ENCODE data around the gene UFL1. TPM values are rescaled to one million over a fixed set of nuclear protein-coding genes. Genes with fewer than 3 reads are reported as not detected.

Gene UFL1
- total RNA-seq, 3 donors from 2014 or later = 21.5 to 24.9 (median 24.3) TPM

DNA sequence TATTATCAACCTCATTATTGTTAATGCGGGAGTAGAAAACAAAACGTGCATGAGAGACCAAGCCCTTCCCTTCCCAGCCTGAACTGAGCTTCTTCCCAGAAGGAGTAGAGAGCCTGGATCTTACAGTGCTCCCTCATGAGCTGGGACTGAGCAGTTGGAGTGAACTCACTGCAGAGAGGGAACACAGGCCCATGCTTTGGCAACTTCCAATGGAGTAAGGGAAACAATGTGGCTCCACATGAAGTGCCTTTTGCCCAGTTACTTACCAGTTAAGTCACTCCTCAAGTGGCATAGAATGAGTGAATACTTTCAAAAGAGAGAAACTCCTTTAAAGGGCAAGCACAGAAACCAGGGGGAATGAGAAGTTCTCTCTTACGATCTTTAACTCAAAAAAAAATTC is 53.8 kb downstream of the UFL1 start:
- Histone ChIP-seq H3K4me1 (ENCODE audit: low read depth) (no peaks in the 10 kb centered on the region), H3K9me3 (peaks cover 8% of the 10 kb centered on the region), H3K36me3 (ENCODE audit: low read depth) (no peaks in the 10 kb centered on the region), H3K4me3 (no peak overlapping the region)
- DNase-seq = no peak
- no peak for ATAC-seq
- TF ChIP-seq, protein P1, sequence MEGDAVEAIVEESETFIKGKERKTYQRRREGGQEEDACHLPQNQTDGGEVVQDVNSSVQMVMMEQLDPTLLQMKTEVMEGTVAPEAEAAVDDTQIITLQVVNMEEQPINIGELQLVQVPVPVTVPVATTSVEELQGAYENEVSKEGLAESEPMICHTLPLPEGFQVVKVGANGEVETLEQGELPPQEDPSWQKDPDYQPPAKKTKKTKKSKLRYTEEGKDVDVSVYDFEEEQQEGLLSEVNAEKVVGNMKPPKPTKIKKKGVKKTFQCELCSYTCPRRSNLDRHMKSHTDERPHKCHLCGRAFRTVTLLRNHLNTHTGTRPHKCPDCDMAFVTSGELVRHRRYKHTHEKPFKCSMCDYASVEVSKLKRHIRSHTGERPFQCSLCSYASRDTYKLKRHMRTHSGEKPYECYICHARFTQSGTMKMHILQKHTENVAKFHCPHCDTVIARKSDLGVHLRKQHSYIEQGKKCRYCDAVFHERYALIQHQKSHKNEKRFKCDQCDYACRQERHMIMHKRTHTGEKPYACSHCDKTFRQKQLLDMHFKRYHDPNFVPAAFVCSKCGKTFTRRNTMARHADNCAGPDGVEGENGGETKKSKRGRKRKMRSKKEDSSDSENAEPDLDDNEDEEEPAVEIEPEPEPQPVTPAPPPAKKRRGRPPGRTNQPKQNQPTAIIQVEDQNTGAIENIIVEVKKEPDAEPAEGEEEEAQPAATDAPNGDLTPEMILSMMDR (IDR thresholded peaks at IDR 0.05) = no peak
- intact Hi-C loops (cut with DNase I, micrococcal nuclease) = no loop called here

DNA sequence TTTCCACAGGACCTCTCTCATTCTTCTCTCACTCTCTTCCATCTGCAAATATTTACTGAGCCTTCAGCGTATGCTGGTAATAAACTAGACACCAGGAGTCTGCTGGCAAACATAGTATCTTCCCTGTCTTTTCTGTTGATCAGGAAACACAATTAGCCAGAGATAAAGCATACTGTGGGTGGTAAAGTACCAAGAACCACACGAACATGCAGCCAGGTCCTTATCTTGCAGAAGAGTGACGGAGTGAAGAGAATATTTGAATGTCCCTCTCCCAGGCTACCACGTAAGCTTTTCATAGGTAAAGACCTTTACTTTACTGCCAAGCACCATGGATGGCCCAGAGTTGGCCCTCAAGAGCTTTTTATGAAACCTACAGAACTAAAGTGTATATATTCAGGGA is 54.6 kb downstream of the UFL1 start:
- Histone ChIP-seq H3K9me3 (peaks cover 1% of the 10 kb centered on the region), H3K36me3 (ENCODE audit: low read depth) (no peaks in the 10 kb centered on the region), H3K4me1 (ENCODE audit: low read depth) (no peaks in the 10 kb centered on the region), H3K4me3 (no peak overlapping the region)
- TF ChIP-seq, protein P1 (IDR thresholded peaks at IDR 0.05) = no peak
- DNase-seq (no peak), ATAC-seq (no peak)
- intact Hi-C loops (cut with DNase I, micrococcal nuclease) = no loop called here

DNA sequence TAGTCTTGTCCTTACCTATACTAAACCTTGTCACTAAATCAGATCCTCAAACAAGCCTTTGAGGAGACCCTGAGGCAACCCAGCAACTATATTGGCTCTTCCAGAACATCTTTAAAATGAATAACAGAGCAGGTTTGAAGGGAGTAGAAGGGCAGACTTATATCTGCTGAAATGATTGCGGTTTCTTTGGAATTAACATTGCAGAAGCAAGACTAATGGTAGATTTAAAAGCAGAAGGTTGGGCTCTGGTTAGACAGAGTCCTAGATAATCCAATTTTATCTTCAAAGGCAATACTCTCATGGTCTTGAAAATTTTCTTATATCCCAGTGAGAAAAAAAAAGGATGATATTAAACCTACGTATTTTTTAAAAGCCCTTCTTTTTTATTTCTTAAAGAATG is 60.4 kb downstream of the UFL1 start:
- no peak for ATAC-seq
- no peak for DNase-seq
- Histone ChIP-seq H3K4me1 (ENCODE audit: low read depth) (no peaks in the 10 kb centered on the region), H3K4me3 (no peak overlapping the region), H3K36me3 (ENCODE audit: low read depth) (no peaks in the 10 kb centered on the region), H3K9me3 (no peaks in the 10 kb centered on the region)
- TF ChIP-seq, protein P1 (IDR thresholded peaks at IDR 0.05) = no peak
- intact Hi-C loops (cut with DNase I, micrococcal nuclease) = no loop called here

DNA sequence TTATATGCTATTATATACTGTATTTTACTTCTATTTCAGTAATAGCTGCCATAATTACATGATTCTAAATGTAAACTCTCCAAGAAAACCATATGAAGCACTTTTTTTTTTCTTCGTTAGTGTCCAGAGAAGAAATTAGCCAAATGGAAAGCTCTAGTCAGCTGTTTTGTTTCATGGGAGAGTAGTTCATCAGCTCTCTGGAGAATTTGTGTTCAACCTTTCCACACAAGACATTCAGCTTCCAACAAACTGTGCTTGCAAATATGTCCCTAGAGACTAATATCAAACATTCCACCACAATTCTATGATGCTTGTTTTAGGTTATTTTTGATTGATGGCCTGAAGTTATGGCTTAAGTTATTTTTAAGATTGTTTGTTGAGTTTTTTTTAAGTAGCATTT is 60.8 kb downstream of the UFL1 start:
- H3K9me3 ChIP-seq = no peaks in the 10 kb centered on the region
- intact Hi-C loops (cut with DNase I, micrococcal nuclease) = no loop called here
- H3K36me3 ChIP-seq (ENCODE audit: low read depth) = no peaks in the 10 kb centered on the region
- H3K4me1 ChIP-seq (ENCODE audit: low read depth) = no peaks in the 10 kb centered on the region
- no peak overlapping the region for H3K4me3 ChIP-seq
- DNase-seq (no peak), ATAC-seq (no peak)
- TF ChIP-seq, protein P1 (IDR thresholded peaks at IDR 0.05) = no peak

DNA sequence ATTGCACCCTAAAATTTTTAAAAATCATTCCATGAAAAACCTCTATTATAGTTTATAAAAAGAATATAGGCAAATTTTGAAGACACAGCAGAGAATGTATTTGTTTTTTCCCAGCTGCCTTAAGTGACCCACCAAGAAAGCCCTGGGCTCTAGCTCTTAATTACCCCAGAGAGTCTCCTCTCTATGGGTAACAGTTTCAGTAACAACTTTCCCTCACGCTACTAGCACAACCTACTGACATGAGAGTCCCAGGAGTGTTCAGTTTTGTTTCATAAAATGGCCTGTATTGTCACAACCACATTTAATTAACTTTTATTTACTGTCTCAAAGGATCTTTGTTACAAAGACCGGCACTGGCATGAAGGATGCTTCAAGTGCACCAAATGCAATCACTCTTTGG is 82.8 kb downstream of the UFL1 start:
- intact Hi-C loops (cut with DNase I, micrococcal nuclease) = no loop called here
- no peak for ATAC-seq
- no peak for DNase-seq
- no peaks in the 10 kb centered on the region for H3K4me1 ChIP-seq (ENCODE audit: low read depth)
- no peaks in the 10 kb centered on the region for H3K36me3 ChIP-seq (ENCODE audit: low read depth)
- TF ChIP-seq, protein P1 (IDR thresholded peaks at IDR 0.05) = no peak
- H3K9me3 ChIP-seq = no peaks in the 10 kb centered on the region
- H3K4me3 ChIP-seq = no peak overlapping the region

Other genes starting within 250 kb of the UFL1 start
- gene FHL5, start 41.3 kb downstream of the UFL1 start, total RNA-seq = 1 to 10 TPM in 2 of 3 donors, under 1 TPM in 1; 0.69 to 7.2 (median 4.2) TPM